HG03095 (cell line): ENCODE results near the gene ADGRA3.

Experiments
- ATAC-seq: cut with Tn5 transposase; IDR thresholded peaks from one replicate; pipeline ENCODE4 v1.9.1; 2021; ENCODE audit warnings: moderate library complexity; ENCODE audit not compliant: unreplicated experiment

The ADGRA3 gene, protein sequence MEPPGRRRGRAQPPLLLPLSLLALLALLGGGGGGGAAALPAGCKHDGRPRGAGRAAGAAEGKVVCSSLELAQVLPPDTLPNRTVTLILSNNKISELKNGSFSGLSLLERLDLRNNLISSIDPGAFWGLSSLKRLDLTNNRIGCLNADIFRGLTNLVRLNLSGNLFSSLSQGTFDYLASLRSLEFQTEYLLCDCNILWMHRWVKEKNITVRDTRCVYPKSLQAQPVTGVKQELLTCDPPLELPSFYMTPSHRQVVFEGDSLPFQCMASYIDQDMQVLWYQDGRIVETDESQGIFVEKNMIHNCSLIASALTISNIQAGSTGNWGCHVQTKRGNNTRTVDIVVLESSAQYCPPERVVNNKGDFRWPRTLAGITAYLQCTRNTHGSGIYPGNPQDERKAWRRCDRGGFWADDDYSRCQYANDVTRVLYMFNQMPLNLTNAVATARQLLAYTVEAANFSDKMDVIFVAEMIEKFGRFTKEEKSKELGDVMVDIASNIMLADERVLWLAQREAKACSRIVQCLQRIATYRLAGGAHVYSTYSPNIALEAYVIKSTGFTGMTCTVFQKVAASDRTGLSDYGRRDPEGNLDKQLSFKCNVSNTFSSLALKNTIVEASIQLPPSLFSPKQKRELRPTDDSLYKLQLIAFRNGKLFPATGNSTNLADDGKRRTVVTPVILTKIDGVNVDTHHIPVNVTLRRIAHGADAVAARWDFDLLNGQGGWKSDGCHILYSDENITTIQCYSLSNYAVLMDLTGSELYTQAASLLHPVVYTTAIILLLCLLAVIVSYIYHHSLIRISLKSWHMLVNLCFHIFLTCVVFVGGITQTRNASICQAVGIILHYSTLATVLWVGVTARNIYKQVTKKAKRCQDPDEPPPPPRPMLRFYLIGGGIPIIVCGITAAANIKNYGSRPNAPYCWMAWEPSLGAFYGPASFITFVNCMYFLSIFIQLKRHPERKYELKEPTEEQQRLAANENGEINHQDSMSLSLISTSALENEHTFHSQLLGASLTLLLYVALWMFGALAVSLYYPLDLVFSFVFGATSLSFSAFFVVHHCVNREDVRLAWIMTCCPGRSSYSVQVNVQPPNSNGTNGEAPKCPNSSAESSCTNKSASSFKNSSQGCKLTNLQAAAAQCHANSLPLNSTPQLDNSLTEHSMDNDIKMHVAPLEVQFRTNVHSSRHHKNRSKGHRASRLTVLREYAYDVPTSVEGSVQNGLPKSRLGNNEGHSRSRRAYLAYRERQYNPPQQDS (N-terminal part only)

DNA sequence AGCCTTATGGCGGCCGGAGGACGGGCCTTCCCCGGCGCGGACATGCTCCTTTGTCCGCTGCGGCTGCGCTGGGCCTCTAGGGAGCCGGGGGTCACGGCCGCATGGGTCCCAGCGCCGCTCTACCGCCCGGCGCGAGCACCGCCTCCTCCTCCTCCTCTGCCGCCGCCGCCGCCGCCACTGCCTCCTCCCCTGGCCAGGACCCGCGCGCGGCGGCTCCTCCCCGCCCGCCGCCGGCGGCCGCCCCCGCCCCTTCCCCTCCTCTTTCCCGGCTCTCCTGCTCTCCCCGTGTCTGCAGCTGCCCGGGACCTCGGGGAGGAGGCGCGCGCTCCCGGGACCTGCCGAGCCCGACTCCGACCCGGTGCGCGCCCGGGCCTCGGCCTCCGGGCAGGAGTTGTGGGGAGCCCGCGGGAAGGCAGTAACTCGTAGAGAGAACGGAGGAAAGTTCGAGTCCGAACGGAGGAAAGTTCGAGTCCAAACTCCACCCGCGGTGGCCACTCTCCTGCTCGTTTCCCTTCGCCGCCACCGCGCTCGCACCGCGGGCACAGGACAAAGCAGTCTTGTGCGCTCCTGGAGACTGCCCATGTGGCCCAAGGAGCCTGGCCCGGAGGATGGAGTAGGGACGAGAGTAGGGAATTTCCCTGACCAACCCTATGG lies at the start of gene ADGRA3:
Gene ADGRA3, minus strand, starts transcription at position 179 of the 654 bp plus-strand sequence. CDS start 282 bp downstream, outside the sequence.
- no peak for ATAC-seq

DNA sequence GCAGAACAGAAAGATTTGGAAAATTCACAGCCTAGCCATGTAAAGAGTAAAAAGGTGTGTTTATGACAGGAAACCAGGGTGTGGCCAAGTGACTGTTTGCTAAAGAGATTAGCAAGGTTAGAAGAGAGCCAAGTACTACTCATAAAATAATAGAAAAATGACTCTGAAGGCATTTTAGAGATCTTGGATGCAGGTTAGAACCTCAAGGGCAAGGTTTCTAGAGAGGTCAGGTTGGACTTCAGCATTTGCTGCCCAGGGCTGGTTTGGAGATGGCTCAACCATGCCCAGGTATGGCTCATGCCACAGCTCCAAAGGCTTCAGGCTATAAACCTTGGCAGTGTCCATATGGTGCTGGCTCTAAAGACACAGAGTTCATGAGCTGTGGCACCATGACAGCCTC lies 40.6 kb upstream of the ADGRA3 start:
- ATAC-seq, result no peak

GRCh38 chr4:22554670-22555069 lies 38.8 kb upstream of the ADGRA3 start:
- no peak for ATAC-seq

GRCh38 chr4:22553560-22553959 lies 37.7 kb upstream of the ADGRA3 start:
- ATAC-seq, result no peak

DNA sequence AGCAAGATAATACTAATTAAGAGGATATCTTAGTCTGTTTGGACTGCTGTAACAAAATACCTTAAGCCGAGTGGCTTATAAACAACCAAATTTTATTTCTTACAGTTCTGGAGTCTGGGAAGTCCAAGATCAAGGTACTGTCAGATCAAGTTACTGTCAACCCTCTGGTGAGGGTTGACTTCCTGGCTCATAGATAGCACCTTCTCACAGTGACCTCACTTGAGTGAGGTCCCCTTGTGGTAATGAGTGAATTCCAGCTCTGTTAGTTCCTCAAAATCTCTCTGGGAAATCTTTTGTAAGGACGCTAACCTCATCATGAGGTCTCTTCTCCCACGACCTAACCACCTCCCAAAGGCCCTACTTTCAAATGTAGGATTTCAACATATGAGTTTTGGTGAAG lies 36.9 kb upstream of the ADGRA3 start:
- no peak for ATAC-seq

GRCh38 chr4:22551550-22551949 lies 35.7 kb upstream of the ADGRA3 start:
- ATAC-seq, result no peak

- no peak for ATAC-seq
Observed at GRCh38 chr4:22546299-22546698, 30.4 kb upstream of the ADGRA3 start.

- ATAC-seq, result no peak
Observed at GRCh38 chr4:22539251-22539650, 23.4 kb upstream of the ADGRA3 start.

GRCh38 chr4:22537864-22538263 lies 22.0 kb upstream of the ADGRA3 start:
- no peak for ATAC-seq

DNA sequence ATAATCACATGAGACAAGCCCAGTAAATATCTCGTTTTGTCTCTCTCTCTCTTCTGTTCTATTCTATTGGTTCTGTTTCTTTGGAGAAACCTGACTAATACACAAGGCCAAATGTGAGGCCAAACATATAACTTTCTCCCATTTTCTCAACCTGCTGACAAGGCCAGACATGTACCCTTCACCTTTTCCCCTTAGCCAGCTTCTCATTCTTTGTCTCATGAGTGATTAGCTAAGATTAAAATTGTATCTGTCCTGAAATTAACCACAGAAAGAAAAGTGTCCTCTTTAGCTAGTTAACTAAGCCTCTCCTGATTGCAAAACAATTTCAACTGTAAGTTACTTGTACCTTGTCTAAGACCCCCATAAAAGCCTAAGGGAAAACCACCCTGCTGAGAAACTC lies 18.5 kb upstream of the ADGRA3 start:
- no peak for ATAC-seq

DNA sequence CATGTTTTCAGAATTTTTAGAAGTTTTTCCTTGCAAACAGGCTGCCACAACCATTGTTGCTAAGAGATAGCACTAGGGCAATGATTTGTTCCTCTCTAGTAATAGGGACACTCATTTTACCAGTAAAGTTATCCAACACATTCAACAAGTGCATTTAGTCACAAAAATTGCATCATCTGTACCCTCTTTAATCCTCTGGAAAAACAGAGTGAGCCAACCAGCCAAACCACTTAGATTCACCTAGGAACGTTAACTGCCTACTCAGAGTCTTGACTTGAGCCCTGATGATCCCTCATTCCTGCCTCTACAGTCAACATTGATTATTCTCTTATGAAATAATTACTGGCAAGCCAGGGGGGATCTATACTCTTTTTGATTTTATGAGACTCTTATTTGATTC lies 17.0 kb upstream of the ADGRA3 start:
- ATAC-seq, result no peak

DNA sequence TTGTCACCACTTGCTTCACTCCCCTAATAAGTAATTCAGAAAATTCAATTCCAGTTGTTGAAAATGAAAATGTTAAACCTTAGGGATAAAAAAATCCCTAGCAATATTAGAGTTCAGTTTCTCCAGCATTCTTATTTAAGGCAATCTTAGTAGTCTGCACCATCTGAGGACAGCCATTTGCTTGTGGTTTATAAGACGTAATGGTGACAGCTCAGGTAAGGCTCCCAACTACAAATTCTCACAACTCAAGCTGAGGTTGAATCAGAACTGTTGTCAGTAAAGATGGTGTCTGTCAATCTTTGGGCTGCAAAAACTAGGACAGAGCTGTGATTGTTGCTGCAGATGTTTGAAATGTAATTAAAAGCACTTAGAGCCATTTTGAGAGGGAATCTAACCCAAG lies 16.3 kb upstream of the ADGRA3 start:
- ATAC-seq, result no peak

- ATAC-seq, result no peak
Observed at GRCh38 chr4:22531311-22532019, 15.6 kb upstream of the ADGRA3 start.

DNA sequence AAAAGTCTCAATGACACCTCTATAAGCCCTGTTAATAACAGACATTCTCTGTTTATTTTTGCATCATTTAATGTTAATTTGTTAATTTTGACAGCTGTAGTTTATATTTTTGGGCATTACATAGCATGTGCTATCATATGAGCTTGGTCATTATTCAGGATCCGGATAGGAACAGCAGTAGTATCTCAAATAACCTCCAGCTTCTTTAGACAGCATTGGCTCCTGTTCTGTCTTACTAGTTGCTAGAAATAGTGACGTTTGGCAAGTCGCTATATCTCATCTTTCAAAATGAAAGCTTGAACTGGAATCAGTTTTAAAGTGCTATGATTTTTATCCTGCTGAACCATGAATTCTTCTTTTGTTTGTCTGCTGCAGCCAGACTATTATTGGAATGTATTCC lies 9.0 kb upstream of the ADGRA3 start:
- no peak for ATAC-seq

- no peak for ATAC-seq
Observed at GRCh38 chr4:22522706-22523501, 7.0 kb upstream of the ADGRA3 start.

DNA sequence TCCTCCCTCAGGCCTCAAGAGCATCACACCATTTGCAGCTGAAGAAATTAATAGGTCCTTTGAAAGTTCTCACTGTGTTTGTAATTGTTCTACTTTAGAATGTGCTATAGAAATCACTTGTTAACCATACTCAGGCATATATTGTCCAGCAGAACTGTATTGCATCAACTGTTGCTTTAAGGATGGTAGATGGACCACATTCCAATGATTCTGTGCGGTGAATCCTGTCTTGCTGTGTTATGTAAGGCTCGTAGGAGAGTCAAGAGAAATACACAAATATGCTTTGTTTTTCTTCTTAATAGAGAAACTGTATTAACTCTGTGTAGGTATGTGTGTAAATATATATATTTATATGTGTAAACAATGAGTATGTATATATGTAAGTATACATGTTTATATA lies 6.3 kb upstream of the ADGRA3 start:
- no peak for ATAC-seq

DNA sequence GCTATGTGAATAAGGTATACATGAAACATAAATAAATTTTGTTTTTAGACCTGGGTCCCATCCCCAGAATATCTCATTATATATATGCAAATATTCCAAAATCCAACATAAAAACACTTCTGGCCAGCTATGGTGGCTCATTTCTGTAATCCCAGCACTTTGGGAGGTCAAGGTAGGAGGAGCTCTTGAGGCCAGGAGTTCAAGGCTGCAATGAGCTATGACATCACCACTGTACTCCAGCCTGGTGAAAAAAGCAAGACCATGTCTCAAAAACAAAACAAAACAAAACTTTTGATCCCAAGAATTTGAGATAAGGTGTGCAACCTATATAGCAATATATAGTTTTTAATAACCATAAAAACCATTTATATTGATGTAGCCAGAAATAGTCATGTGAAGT lies 5.4 kb upstream of the ADGRA3 start:
- no peak for ATAC-seq

DNA sequence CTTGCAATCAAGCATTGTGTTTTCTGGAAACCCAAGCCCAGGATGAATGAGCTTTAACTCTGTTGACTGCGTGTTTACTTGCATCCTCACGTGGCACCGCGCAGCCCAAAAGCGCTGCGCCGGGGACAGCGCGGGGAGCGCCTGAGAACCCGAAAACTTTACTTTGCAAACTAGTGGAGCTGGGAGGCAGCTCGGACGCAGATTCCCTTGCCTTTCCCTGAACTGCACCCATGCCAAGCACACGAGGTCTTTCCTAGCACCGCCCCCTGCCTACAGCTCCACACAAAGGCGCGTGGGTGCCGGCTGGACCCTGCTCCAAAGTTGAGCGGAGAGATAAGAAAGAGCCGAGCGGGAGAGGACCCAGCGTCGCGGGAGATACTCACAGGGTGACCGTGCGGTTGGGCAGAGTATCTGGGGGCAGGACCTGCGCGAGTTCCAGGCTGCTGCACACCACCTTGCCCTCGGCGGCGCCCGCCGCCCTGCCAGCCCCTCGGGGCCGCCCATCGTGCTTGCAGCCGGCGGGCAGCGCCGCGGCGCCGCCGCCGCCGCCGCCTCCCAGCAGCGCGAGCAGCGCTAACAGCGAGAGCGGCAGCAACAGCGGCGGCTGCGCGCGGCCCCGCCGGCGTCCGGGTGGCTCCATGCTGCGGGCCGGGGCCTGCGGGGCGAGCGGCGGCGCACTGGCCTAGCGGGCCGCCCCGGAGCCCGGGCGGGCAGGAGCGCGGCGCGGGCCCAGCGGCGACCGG lies 550 bp downstream of the ADGRA3 start:
- ATAC-seq, result no peak

GRCh38 chr4:22514481-22514880 lies 1.4 kb downstream of the ADGRA3 start:
- ATAC-seq, result no peak
